ENCODE data around the gene APOBEC3F.
"Not testable (repeated sequence)": the region's sequence is repeated elsewhere in the genome, so short reads cannot be mapped to it uniquely, and the experiment has no call there.

Gene APOBEC3F

DNA sequence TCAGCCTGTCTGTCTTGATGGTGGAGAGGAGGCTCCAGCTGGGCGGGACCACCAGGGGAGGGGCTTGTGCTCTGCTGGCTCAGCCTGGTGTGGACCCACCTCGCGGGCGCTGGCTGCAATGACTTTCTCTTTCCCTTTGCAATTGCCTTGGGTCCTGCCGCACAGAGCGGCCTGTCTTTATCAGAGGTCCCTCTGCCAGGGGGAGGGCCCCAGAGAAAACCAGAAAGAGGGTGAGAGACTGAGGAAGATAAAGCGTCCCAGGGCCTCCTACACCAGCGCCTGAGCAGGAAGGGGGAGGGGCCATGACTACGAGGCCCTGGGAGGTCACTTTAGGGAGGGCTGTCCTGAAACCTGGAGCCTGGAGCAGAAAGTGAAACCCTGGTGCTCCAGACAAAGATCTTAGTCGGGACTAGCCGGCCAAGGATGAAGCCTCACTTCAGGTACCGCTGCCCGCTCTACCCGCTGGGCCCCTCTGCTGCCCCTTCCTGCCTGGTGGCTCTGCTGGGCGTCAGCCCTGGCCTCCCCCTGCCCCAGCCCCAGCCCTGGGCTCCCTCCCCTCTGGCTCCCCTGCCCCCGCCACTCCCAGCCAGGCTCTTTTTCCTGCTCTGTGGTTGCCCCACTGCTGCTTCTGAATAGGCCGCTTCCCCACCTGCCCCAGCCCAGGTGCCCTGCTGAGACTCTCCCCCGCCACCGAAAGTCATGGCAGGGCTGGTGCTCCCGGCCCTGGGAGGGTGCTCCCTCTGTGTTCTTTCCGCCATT, at the start of gene APOBEC3F:
Gene APOBEC3F (plus strand): TSS at position 327 of the 759 bp plus-strand sequence. CDS start 97 bp downstream, at position 424.
- DNase-seq (ENCODE audit: low read depth): peak; percentile 11

DNA sequence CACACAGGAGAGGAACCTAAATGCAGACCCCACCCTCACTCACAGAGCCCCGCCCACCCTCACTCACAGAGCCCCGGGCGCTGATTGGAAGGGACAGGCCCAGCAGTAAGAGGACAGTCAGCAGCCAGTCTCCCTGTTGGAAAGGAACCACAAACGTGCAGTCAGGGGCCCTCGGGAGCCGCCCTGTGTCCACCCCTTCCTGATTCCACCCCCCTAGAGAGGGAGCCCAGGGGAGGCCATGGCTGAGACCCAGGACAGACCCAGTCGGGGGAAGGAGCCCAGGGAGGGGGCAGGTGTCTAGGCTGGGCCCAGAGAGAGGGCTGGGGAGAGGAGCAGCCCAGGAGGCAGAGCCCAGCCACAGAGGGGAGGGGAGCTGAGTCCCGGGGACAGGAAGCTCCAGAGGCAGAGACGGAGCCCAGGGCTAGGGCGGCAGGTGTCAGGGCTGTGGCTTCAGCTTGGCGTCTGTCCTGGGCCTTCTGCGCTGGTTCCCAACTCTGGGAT, 47.7 kb upstream of the APOBEC3F start:
- not testable (repeated sequence) for DNase-seq (ENCODE audit: low read depth)

DNA sequence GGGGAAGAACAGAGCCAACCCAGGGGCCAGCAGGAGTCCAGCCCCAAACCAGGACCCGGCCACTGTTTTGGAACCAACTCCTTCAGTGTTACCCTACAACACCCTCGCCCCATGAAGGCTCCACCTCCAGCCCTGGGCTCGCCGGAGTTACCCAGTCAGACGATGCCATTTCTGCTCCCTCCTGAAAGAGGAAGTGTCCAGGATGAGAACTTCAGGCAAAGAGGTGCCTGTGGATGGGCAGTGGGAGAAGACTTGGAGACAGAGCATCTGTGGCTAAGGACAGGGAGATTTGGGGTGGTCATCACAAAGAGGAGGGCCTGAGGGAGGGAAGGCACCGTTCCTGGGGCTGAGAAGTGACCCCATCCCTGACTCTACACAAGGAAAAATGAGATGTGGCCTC, 44.6 kb upstream of the APOBEC3F start:
- DNase-seq (ENCODE audit: low read depth): no peak

DNA sequence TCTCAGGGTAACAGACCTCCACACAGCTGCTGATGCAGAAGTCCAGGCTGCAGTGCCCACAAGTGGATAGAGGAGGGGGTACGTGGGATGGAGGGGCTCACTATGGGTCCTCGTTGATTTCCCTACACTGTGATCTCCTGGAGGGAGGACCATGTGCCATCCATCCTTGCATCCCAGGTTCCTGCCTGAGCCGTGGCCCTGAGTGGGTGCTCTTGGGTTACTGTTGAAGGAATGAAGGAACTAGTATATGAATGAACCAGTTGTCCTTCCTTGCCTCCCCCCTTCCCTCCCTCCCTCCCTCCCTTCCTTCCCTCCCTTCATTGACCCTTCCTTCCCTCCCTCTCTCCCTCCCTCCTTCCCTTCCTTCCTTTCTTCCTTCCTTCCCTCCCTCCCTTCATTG, 43.1 kb upstream of the APOBEC3F start:
- DNase-seq (ENCODE audit: low read depth): no peak

DNA sequence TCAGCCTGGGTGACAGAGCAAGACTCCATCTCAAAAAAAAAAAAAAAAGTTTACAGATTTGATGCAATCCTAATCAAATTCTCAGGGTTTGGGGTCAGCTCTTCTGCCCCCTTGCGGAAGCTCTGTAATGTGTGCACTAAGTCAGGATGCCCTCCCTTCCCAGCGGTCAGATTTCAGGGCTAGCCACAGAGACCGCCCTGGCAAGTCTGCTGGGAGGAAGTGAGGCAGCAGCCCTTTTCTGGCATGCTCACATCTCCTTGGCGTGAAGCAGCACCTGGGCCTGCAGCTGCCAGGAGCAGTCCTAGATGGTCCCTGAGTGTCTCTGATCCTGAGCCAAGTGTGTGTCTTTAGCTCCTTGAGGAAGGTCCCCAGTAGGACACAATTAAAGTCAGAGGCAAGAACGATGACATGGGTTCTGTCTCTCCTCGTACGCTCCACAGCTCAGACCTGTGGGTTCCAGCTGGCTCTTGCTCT, 37.5 kb upstream of the APOBEC3F start:
- DNase-seq (ENCODE audit: low read depth): no peak

DNA sequence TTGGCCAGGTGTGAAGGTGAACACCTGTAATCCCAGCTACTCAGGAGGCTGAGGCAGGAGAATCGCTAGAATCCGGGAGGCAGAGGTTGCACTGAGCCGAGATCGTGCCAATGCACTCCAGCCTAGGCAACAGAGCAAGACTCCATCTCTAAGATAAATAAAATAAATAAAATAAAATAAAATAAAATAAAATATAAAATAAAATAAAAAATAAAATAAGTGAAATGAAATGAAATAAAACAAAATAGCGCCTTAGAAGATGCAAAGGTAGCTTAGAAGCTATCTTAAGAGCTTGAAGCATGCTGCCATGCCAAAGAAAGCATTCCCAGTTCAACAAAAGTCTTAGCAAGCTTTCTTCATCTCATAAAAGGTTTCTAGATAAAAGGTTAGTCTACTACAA, 33.5 kb upstream of the APOBEC3F start:
- DNase-seq (ENCODE audit: low read depth): no peak

DNA sequence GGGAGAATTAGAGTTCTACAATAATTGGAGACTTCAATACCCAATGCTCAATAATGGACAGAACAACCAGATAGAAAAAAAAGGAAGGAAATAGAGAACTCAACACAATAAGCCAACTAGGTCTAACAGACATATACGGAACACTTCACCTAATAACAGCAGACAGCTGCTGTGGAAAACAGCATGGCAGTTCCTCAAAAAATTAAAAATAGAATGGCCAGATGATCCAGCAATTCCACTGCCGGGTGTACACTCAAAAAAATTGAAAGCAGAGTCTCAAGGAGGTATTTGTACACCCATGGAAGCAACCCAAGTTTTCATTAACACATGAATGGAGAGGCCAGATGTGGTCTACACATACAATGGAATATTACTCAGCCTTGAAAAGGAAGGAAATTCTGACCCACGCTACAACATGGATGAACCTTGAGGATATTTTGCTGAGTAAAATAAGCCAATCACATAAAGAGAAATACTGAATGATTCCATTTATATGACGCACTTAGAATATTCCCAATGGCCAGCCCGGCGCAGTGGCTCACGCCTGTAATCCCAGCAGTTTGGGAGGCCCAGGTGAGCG, 32.3 kb upstream of the APOBEC3F start:
- not testable (repeated sequence) for DNase-seq (ENCODE audit: low read depth)

DNA sequence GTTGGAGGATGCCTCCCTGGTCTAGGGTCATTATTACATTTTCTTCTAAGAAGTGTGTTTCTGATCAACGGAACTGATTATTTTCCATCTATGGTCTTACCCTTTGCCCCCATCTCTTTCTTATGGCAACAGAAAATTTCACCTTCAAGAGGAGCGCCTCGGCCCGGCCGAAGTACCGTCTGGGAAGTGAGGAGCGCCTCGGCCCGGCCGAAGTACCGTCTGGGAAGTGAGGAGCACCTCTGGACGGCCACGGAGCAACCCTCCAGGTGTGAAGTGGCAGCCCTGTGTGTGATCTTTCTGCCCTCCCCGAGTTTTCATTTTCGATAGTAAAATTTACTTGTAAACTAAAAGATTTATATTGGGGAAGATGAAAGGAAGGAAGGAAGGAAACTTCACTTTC, 29.7 kb upstream of the APOBEC3F start:
- no peak for DNase-seq (ENCODE audit: low read depth)

DNA sequence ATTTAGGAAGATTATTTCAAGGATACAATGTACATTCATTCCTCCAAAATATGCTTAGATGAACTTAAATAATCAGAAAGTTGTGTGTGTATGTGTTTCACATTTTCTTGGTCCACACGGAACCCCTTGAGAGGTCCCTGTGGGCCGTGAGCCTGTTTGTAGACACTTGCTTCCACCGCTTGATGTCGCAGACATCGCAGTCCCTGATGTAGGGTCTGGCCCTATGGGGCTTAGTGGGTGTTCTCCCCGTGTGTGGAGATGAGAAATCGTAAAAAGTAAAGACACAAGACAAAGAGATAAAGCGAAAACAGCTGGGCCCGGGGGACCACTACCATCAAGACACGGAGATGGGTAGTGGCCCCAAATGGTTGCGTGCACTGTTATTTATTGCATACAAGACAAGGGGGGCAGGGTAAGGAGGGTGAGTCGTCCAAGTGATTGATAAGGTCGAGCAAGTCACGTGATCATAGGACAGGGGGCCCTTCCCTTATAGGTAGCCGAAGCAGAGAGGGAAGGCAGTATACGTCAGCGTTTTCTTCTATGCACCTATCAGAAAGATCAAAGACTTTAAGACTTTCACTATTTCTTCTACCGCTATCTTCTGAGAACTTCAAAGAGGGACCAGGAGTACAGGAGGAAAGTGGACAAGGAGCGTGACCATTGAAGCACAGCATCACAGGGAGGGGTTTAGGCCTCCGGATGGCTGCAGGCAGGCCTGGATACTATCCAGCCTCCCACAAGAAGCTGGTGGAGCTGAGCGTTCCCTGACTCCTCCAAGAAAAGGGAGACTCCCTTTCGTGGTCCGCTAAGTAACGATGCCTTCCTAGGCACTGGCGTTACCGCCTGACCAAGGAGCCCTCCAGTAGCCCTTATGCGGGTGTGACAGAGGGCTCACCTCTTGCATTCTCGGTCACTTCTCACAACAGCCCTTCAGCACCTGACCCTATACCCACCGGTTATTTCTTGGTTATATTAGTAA, 27.8 kb upstream of the APOBEC3F start:
- no peak for DNase-seq (ENCODE audit: low read depth)

DNA sequence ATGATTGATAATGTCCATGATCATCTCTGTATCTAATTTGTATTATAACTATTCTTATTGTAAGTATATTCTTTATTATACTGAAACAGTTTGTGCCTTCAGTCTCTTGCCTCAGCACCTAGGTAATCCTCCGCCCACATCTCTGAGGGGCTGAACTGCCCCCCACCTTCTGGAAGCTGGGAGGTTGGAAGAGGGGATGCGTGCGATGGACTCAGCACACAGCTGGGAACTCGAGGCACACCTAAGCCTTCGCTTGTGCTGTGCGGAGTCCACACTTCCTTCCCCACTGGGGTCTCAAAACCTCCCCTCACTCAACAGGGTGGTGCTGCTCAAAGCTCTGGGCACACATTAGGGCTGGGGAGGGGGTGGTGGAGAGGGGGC, 27.1 kb upstream of the APOBEC3F start:
- not testable (repeated sequence) for DNase-seq (ENCODE audit: low read depth)

DNA sequence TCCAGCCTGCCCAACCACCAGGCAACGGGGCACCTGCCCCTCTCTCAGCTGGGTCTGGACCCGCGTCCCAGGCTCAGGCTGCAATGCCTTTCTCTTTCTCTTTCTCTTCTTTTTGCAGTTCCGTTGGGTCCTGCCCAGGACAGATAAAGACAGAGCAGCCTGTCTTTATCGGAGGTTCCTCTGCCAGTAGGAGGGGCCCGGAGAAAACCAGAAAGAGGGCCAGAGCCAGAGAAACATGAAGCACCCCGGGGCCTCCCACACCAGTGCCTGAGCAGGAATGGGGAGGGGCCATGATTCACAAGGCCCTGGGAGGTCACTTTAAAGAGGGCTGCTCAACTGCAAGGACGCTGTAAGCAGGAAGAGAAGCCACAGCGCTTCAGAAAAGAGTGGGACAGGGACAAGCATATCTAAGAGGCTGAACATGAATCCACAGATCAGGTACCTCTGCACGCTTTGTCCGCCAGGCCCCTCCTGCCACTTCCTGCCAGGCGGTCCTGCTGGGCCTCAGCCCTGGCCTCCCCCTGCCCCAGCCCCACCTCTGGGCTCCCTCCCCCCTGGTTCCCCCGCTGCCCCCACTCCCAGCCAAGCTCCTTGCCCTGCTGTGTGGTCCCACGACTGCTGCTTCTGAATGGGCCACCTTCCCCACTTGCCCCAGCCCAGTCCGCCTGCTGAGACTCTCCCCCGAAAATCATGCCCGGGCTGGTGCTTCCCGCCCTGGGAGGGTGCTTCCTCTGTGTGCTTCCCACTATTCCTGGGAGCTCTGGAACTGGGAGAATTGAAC, 26.5 kb upstream of the APOBEC3F start, which contains the start of gene APOBEC3C:
Gene APOBEC3C (plus strand): TSS at position 316 of the 781 bp plus-strand sequence. CDS start 106 bp downstream, at position 422.
- peak; percentile 40 for DNase-seq (ENCODE audit: low read depth)

DNA sequence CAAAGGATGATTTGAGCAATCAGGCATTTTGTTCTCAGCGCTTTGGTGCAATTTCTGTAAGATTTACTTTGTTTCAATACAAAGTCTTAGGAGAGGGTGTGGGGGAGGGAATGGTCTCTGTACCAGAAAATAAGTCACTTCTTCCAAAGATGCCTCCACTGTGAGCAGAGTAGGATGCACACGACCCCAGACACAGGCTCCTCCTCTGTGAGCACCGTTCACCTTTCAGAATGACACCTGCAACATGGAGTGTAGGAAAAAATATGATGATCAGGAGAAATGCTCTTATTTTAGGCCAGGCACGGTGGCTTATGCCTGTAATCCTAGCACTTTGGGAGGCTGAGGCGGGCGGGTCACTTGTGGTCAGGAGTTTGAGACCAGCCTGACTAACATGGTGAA, 25.9 kb upstream of the APOBEC3F start:
- DNase-seq (ENCODE audit: low read depth): not testable (repeated sequence)

DNA sequence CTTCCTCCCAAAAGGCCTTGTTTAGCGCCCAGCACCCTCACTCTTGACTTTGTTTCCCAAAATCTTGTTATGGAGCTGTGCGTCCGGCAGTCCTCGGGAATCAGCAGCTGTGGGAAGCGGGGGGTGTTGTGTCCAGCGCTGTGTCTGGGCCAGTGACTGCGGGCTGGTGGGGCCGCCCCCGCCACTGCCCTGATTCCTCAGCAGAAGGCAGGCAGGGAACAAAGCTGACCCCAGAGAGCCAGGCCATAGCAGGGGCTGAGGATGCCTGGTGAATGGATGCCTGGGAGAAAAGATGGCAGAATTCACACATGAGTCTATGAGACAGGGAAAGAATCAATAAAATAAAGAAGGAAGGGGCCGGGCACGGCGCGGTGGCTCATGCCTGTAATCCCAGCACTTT, 24.1 kb upstream of the APOBEC3F start:
- DNase-seq (ENCODE audit: low read depth): no peak

DNA sequence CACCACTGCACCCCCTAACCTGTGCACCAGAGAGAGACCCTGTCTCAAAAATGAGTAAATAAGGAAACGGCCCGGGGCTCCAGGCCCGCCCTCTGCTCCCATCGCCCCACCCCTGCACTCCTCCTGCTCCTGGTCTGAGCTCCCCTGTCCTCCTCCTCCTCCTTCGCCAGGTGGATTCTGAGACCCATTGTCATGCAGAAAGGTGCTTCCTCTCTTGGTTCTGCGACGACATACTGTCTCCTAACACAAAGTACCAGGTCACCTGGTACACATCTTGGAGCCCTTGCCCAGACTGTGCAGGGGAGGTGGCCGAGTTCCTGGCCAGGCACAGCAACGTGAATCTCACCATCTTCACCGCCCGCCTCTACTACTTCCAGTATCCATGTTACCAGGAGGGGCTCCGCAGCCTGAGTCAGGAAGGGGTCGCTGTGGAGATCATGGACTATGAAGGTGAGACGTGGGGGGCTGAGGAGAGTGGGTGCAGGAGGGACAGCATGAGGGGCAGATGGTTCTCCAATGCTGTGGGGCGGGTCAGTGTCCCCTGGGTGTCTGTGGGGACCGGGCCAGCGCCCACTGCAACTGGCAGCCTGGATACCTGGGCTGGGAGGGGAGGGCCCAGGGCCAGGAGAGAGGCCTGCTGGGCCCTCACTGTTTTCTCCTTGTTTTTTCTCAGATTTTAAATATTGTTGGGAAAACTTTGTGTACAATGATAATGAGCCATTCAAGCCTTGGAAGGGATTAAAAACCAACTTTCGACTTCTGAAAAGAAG, 22.9 kb upstream of the APOBEC3F start:
- no peak for DNase-seq (ENCODE audit: low read depth)

DNA sequence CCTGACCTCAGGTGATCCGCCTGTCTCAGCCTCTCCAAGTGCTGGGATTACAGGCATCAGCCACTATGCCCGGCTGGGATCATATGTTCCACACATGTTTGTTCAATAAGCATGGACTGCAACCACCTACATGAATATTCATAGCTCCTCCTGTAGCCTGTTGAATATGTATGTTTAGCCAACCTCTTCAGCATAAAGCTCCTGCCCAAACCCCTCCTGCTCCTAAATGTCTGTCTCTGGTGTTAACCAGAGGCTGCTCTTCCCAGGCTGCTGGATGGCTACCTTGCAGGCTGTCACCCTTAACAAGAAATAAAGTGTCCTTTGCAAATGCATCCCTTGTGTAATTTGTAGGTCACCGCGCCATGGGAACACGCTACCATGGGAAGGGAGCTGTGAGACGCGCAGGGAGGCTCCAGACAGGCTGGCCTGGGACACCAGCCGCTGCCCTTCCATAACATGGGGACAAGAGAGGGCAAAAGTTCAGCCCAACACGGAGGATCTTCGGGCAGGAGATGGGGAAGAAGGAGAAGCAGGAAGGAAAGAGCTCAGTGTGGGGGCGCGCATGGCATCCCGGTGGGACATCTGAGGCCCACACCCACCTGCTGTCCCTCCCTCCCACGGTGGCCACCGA, 20.5 kb upstream of the APOBEC3F start:
- DNase-seq (ENCODE audit: low read depth): not testable (repeated sequence)

DNA sequence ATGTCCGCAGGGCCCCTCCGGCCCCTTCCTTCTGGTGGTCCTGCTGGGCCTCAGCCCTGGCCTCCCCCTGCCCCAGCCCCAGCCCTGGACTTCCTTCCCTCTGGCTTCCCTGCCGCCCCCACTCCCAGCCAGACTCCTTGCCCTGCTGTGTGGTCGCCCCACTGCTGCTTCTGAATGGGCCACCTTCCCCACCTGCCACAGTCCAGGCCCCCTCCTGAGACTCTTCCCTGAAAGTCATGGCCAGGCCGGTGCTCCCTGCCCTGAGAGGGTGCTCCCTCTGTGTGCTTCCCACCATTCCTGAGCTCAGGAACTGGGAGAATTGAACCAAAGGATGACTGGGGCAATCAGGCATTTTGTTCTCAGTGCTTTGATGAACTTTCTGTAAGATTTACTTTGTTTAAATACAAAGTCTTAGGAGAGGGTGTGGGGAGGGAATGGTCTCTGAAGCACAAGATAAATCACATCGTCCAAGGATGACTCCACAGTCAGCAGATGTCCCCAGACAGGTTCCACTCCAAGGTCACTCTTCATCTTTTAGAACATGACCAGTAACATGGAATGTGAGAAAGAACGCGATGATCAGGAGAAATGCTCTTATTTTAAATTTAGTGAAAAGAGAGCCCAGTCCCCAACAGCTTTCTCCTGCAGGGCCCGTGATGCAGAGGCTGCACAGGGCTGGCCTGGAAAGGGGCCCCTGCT, 19.0 kb upstream of the APOBEC3F start:
- DNase-seq (ENCODE audit: low read depth): no peak

DNA sequence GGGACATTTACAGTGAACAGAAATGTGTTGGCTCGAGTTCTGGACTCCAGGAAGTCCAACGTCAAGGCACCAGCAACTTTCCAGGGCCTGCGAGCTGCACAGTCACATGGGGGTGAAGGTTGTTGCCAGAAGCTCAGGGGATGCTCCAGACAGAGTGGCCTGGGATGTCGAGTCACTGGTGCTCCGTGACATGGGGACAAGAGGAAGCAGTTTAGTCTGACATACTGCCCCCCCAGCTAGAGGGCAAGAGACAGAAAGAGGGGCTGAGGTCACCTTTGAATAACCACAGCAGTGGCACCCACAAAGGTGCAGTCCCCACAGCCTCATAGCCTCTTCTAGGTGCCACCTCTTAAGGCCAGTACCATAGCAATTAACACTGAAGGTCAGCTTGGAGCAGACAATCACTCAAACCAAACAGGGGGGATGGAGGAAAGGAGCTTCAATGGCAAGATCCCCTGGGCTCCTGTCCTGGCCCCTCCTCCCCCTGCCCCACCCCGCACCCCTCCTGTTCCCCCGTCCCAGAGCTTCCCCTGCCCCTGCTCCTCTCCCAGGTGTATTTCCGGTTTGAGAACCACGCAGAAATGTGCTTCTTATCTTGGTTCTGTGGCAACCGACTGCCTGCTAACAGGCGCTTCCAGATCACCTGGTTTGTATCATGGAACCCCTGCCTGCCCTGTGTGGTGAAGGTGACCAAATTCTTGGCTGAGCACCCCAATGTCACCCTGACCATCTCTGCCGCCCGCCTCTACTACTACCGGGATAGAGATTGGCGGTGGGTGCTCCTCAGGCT, 15.9 kb upstream of the APOBEC3F start:
- no peak for DNase-seq (ENCODE audit: low read depth)

DNA sequence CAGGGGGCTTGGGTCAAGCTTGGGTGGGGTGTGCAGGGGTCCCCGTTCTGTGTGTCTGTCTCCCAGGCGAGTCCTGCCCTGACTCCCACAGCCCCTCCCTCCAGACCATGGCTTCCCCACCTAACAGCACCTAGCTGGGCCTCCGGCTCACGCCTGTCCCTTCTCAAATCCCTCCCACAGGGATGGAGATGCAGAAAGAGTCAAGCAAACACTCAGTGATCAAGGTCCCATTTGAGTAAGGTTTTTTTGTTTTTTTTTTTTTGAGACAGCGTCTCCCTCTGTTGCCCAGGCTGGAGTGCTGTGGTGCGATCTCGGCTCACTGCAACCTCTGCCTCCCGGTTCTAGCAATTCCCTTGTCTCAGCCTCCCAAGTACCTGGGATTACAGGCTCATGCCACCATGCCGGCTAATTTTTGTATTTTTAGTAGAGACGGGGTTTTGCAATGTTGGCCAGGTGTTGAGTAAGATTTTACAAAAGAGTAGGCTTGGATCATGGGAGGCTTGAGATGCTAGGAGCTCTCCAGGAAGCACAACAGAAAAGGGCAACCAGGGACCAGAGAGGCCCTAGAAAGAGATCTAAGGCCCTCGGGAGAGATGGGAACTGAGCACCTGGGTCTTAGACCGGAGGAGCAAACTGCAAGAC, 14.0 kb upstream of the APOBEC3F start:
- DNase-seq (ENCODE audit: low read depth): no peak
